Effector memory CD4-positive, alpha-beta T cell (primary cell): Measurements from ENCODE around the gene OR1I1.

Experiments
- DNase-seq, 3 donors: peaks; one replicate each; pipeline ENCODE4 v3.0.0-alpha.2; 2020
- H3K27ac ChIP-seq: 2 replicates; pipeline ENCODE4 v1.7.0; 2013; ENCODE audit warnings: mild to moderate bottlenecking, low read length, moderate library complexity; ENCODE audit not compliant: insufficient read depth, poor library complexity, severe bottlenecking
- H3K27me3 ChIP-seq: replicated peaks from 2 replicates; pipeline ENCODE4 v1.7.0; 2013; ENCODE audit warnings: mild to moderate bottlenecking, low read length; ENCODE audit not compliant: insufficient read depth, control insufficient read depth, poor library complexity, severe bottlenecking
- H3K36me3 ChIP-seq: 2 replicates; pipeline ENCODE4 v1.7.0; 2013; ENCODE audit warnings: mild to moderate bottlenecking, low read length, moderate library complexity; ENCODE audit not compliant: control insufficient read depth, insufficient read depth
- H3K4me1 ChIP-seq: 2 replicates; pipeline ENCODE4 v1.7.0; 2013; ENCODE audit warnings: low read length, mild to moderate bottlenecking; ENCODE audit not compliant: control insufficient read depth, insufficient read depth, poor library complexity, severe bottlenecking
- H3K4me3 ChIP-seq: 2 replicates; pipeline ENCODE4 v1.7.0; 2013; ENCODE audit warnings: low read length, low read depth, mild to moderate bottlenecking; ENCODE audit not compliant: insufficient read depth, poor library complexity, severe bottlenecking
- H3K9me3 ChIP-seq: 2 replicates; pipeline ENCODE4 v1.7.0; 2013; ENCODE audit warnings: mild to moderate bottlenecking, low read length, moderate library complexity; ENCODE audit not compliant: control insufficient read depth

The OR1I1 gene

DNA sequence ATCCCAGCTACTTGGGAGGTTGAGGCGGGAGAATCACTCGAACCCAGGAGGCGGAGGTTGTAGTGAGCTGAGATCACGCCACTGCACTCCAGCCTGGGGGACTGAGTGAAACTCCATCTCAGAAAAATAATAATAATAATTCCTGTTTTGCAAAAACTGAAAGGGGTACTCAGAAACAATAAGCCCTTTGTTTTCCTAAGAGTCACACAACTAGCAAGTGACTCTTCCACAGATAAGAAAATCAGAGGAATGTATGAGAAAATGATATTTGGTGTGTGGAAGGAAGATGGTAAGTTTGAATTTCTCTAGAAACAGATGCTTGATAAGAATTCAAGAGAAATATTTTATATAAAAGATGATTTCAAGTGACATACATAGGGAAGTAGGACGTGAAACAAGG, 60.3 kb downstream of the OR1I1 start:
- H3K27me3 ChIP-seq = no peaks in the 10 kb centered on the region
- DNase-seq = no peak
- H3K9me3 ChIP-seq = no peaks in the 10 kb centered on the region
- no peak overlapping the region for H3K27ac ChIP-seq
- no peak overlapping the region for H3K4me3 ChIP-seq
- no peaks in the 10 kb centered on the region for H3K4me1 ChIP-seq
- no peaks in the 10 kb centered on the region for H3K36me3 ChIP-seq
